Muscle layer of duodenum (tissue), 2 donors: ENCODE measurements around the gene IL24.

ENCODE experiments used
- H3K27ac ChIP-seq: one replicate; pipeline ENCODE4 v1.7.0; 2013; ENCODE audit warnings: mild to moderate bottlenecking, low read length
- H3K27me3 ChIP-seq: one replicate; pipeline ENCODE4 v1.7.0; 2013; ENCODE audit warnings: low read depth, mild to moderate bottlenecking, control low read depth, low read length
- H3K36me3 ChIP-seq, 2 donors: one replicate each; pipeline ENCODE4 v1.7.0; 2013; ENCODE audit warnings: low read length in 2 of 2, control low read depth in 1 of 2, mild to moderate bottlenecking in 1 of 2; ENCODE audit not compliant: insufficient read depth in 2 of 2, control insufficient read depth in 1 of 2
- H3K4me1 ChIP-seq, 2 donors: one replicate each; pipeline ENCODE4 v1.7.0; 2013; ENCODE audit warnings: low read length in 2 of 2, mild to moderate bottlenecking in 2 of 2, control low read depth in 1 of 2, moderate library complexity in 1 of 2; ENCODE audit not compliant: insufficient read depth in 2 of 2, control insufficient read depth in 1 of 2
- H3K4me3 ChIP-seq, 2 donors: one replicate each; pipeline ENCODE4 v1.7.0; 2013; ENCODE audit warnings: low read length in 2 of 2, low read depth in 1 of 2, mild to moderate bottlenecking in 1 of 2
- H3K9me3 ChIP-seq, 2 donors: one replicate each; pipeline ENCODE4 v1.7.0; 2013; ENCODE audit warnings: low read length in 2 of 2, control low read depth in 1 of 2, mild to moderate bottlenecking in 1 of 2; ENCODE audit not compliant: control insufficient read depth in 1 of 2
- donor health status: healthy.

IL24 gene

GRCh38 chr1:206895837-206896242, 1.4 kb upstream of the IL24 start:
- Histone ChIP-seq H3K27me3 (no peaks in the 10 kb centered on the region), H3K9me3 (no peaks in the 10 kb centered on the region), H3K27ac (no peak overlapping the region), H3K36me3 (no peaks in the 10 kb centered on the region), H3K4me3 (no peak overlapping the region), H3K4me1 (no peaks in the 10 kb centered on the region)

DNA sequence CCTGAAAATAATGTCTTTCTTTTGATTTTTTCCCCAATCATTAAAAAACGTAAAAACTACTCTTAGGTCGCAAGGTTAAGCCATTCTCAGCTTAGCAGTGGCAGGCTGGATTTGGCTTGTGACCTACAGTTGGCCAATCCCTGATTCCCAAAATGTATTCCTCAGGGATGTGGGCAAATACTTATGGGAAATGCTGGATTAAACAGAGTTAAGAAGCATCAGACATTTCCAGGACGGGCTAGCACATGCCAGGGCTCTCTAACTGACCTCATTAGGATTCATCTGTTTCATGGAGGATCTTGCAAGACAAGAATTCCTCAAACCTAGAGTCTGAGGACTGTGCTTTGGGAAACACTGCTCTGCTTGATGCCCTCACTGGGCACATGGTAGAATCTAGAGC, 982 bp upstream of the IL24 start:
- Histone ChIP-seq H3K27ac (no peak overlapping the region), H3K9me3 (no peaks in the 10 kb centered on the region), H3K27me3 (no peaks in the 10 kb centered on the region), H3K4me3 (no peak overlapping the region), H3K36me3 (no peaks in the 10 kb centered on the region), H3K4me1 (no peaks in the 10 kb centered on the region)

- Histone ChIP-seq H3K4me1 (no peaks in the 10 kb centered on the region), H3K27ac (no peak overlapping the region), H3K27me3 (no peaks in the 10 kb centered on the region), H3K4me3 (no peak overlapping the region), H3K9me3 (no peaks in the 10 kb centered on the region), H3K36me3 (no peaks in the 10 kb centered on the region)
Observed at GRCh38 chr1:206898089-206898914, 1.1 kb downstream of the IL24 start.

DNA sequence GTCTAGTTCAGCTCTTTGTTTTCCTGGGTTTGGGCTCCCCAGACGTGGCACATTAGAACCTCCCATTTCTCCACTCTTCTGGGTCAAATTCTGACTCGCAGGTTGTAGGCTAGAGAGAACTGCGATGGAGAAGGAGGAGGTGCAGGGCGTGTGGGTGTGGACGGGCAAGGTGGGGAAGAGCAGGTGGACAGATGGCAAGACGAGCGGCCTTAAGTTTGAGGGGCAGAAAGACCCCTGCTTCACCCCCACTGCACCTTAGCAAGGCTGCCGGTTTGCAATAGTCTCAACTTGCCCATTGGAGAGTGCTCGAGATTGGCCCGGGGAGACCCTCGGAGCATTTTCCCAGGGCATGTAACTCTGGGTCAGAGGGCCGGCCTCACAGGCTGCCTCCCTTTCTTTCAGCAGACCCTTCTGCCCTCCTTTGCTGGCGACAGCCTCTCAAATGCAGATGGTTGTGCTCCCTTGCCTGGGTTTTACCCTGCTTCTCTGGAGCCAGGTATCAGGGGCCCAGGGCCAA, 1.7 kb downstream of the IL24 start:
- Histone ChIP-seq H3K4me3 (no peak overlapping the region), H3K36me3 (no peaks in the 10 kb centered on the region), H3K9me3 (no peaks in the 10 kb centered on the region), H3K4me1 (no peaks in the 10 kb centered on the region), H3K27ac (no peak overlapping the region), H3K27me3 (no peaks in the 10 kb centered on the region)

- no peaks in the 10 kb centered on the region for H3K9me3 ChIP-seq
- H3K4me1 ChIP-seq: no peaks in the 10 kb centered on the region
- no peaks in the 10 kb centered on the region for H3K27me3 ChIP-seq
- H3K36me3 ChIP-seq: no peaks in the 10 kb centered on the region
- H3K4me3 ChIP-seq: no peak overlapping the region
- no peak overlapping the region for H3K27ac ChIP-seq
Observed at GRCh38 chr1:206899717-206900116, 2.5 kb downstream of the IL24 start.

DNA sequence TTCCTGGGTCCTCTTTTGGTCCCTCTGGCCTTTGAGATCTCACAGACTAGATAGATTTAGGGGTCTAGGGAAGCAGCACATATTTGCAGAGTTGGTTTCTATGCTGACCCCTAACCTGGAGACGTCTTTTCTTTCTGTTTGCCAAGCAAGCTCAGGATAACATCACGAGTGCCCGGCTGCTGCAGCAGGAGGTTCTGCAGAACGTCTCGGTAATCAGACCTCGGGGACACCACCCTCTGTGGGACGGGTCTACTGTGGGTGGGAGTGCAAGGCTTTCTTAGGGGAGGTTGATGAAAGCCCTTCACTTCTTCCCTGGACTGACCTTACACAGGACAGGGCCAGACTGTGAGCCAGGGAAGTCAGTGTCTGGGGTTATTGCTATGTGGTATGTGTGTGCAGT, 2.9 kb downstream of the IL24 start:
- H3K36me3 ChIP-seq: no peaks in the 10 kb centered on the region
- H3K27me3 ChIP-seq: no peaks in the 10 kb centered on the region
- H3K27ac ChIP-seq: no peak overlapping the region
- H3K9me3 ChIP-seq: no peaks in the 10 kb centered on the region
- H3K4me1 ChIP-seq: no peaks in the 10 kb centered on the region
- H3K4me3 ChIP-seq: no peak overlapping the region

DNA sequence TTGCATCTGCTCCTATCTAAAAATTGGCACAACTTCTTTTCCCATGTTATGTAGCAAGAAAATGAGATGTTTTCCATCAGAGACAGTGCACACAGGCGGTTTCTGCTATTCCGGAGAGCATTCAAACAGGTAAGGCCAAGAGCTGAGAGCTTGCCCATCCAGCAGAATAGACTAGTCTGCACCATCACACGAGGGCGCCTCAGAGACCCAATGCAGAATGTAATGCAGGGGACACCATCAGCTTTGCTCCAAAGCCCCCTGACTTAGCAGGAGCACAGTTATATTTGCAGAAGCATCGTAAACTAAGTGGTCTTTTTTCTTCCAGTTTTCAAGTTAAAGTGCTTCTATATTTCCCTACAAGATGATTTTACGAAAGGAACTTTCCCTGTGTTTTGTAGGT, 4.7 kb downstream of the IL24 start:
- no peaks in the 10 kb centered on the region for H3K4me1 ChIP-seq
- no peak overlapping the region for H3K4me3 ChIP-seq
- H3K9me3 ChIP-seq: no peaks in the 10 kb centered on the region
- no peaks in the 10 kb centered on the region for H3K27me3 ChIP-seq
- H3K36me3 ChIP-seq: no peaks in the 10 kb centered on the region
- H3K27ac ChIP-seq: no peak overlapping the region

GRCh38 chr1:206902702-206903101, 5.5 kb downstream of the IL24 start:
- Histone ChIP-seq H3K9me3 (no peaks in the 10 kb centered on the region), H3K27me3 (no peaks in the 10 kb centered on the region), H3K4me3 (no peak overlapping the region), H3K27ac (no peak overlapping the region), H3K4me1 (no peaks in the 10 kb centered on the region), H3K36me3 (no peaks in the 10 kb centered on the region)

DNA sequence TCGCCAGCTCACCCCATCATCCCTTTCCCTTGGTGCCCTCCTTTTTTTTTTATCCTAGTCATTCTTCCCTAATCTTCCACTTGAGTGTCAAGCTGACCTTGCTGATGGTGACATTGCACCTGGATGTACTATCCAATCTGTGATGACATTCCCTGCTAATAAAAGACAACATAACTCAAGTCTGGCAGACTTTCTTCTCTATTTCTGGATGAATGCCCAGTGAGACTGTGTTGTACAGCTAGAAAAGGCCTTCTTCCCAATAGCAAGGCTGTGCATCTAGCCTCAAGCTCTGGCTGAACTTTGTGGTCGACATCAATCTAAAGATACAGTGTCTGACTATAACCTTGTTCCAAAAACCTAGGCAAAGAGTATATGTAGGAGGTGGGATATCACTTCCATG, 6.4 kb downstream of the IL24 start:
- no peaks in the 10 kb centered on the region for H3K4me1 ChIP-seq
- no peaks in the 10 kb centered on the region for H3K9me3 ChIP-seq
- no peaks in the 10 kb centered on the region for H3K36me3 ChIP-seq
- no peaks in the 10 kb centered on the region for H3K27me3 ChIP-seq
- H3K27ac ChIP-seq: no peak overlapping the region
- H3K4me3 ChIP-seq: no peak overlapping the region

GRCh38 chr1:206904423-206905142, 7.3 kb downstream of the IL24 start:
- Histone ChIP-seq H3K36me3 (no peaks in the 10 kb centered on the region), H3K4me1 (peaks cover 0 to 5% of the 10 kb centered on the region in 2 donors), H3K4me3 (no peak overlapping the region), H3K27me3 (no peaks in the 10 kb centered on the region), H3K9me3 (no peaks in the 10 kb centered on the region), H3K27ac (no peak overlapping the region)

- Histone ChIP-seq H3K4me3 (no peak overlapping the region), H3K27ac (no peak overlapping the region), H3K4me1 (peaks cover 0 to 5% of the 10 kb centered on the region in 2 donors), H3K36me3 (no peaks in the 10 kb centered on the region), H3K27me3 (peaks cover 5% of the 10 kb centered on the region), H3K9me3 (no peaks in the 10 kb centered on the region)
Observed at GRCh38 chr1:206905295-206906164, 8.3 kb downstream of the IL24 start.
